PC-3 (cell line): ENCODE measurements around the gene TSC22D3. TPM values are rescaled to one million over a fixed set of nuclear protein-coding genes. Genes with fewer than 3 reads are reported as not detected.
A peak's percentile ranks its signal among the peaks of the same experiment; 100 is the strongest.

Source experiments
- ATAC-seq: fragments of 200-7000 bp; cut with Tn5 transposase; 2 replicates; pipeline ENCODE4 v1.9.1; 2020; ENCODE audit warnings: mild to moderate bottlenecking, moderate library complexity
- BruUV-seq: library from RNA; stranded (reverse); fragments of 400-500 nt; replicated peaks from 2 replicates; lab custom pipeline; 2021; lab: Mats Ljungman, UMichigan
- CTCF ChIA-PET: fragments of 300-600 bp; sonication (Branson Sonifier 250); formaldehyde crosslinking; loops from one replicate; lab custom pipeline; 2022; ENCODE audit warnings: antibody characterized with exemption; lab: Charles Lee
- POLR2A ChIA-PET: fragments of 300-600 bp; sonication (Branson Sonifier 250); formaldehyde crosslinking; loops from one replicate; lab custom pipeline; 2022; ENCODE audit warnings: antibody characterized with exemption; ENCODE audit not compliant: unreplicated experiment; lab: Charles Lee
- DNase-seq: peaks from one replicate; pipeline ENCODE4 v3.0.0-alpha.2; 2015
- H2AFZ ChIP-seq: fragments of 300-600 bp; sonication (generic); 2 replicates; pipeline ENCODE4 v1.6.0; 2016; ENCODE audit warnings: antibody characterized with exemption, low read length
- H3F3A ChIP-seq: fragments of 300-600 bp; sonication (generic); one replicate; pipeline ENCODE4 v1.6.0; 2017; ENCODE audit warnings: antibody characterized with exemption, low read length, control low read depth, mild to moderate bottlenecking; ENCODE audit not compliant: unreplicated experiment
- H3K27ac ChIP-seq: fragments of 300-600 bp; sonication (generic); 2 replicates; pipeline ENCODE4 v1.5.1; 2016; ENCODE audit warnings: mild to moderate bottlenecking, low read length
- H3K27me3 ChIP-seq: fragments of 300-600 bp; sonication (generic); 2 replicates; pipeline ENCODE4 v1.6.1; 2016; ENCODE audit warnings: low read length, mixed read lengths
- H3K36me3 ChIP-seq: fragments of 300-600 bp; sonication (generic); 2 replicates; pipeline ENCODE4 v1.6.1; 2016; ENCODE audit warnings: low read depth, mixed run types, low read length, mixed read lengths
- H3K4me1 ChIP-seq: fragments of 300-600 bp; sonication (generic); 2 replicates; pipeline ENCODE4 v1.5.1; 2016; ENCODE audit warnings: low read length; ENCODE audit not compliant: insufficient read depth
- H3K4me2 ChIP-seq: fragments of 300-600 bp; sonication (generic); 2 replicates; pipeline ENCODE4 v1.6.0; 2016; ENCODE audit warnings: low read length
- H3K4me3 ChIP-seq: fragments of 300-600 bp; sonication (generic); 2 replicates; pipeline ENCODE4 v1.5.1; 2016; ENCODE audit warnings: mild to moderate bottlenecking, low read length, mixed read lengths
- H3K79me2 ChIP-seq: fragments of 300-600 bp; sonication (generic); 2 replicates; pipeline ENCODE4 v1.6.1; 2017; ENCODE audit warnings: low read length, mixed read lengths
- H3K9ac ChIP-seq: fragments of 300-600 bp; sonication (generic); 2 replicates; pipeline ENCODE4 v1.6.0; 2016; ENCODE audit warnings: mild to moderate bottlenecking, low read length
- H3K9me2 ChIP-seq: fragments of 300-600 bp; sonication (generic); replicated peaks from 2 replicates; pipeline ENCODE4 v1.6.1; 2016; ENCODE audit warnings: mixed run types, low read length, mixed read lengths
- H3K9me3 ChIP-seq: fragments of 300-600 bp; sonication (generic); 2 replicates; pipeline ENCODE4 v1.6.1; 2016; ENCODE audit warnings: low read length, mixed read lengths
- H4K20me1 ChIP-seq: fragments of 300-600 bp; sonication (generic); 2 replicates; pipeline ENCODE4 v1.6.1; 2016; ENCODE audit warnings: low read length, mixed read lengths
- CTCF ChIP-seq: fragments of 300-600 bp; sonication (generic); conservative IDR thresholded peaks from 2 replicates; pipeline ENCODE4 v1.5.1; 2017; ENCODE audit warnings: antibody characterized with exemption, low read depth, mild to moderate bottlenecking, low read length
- EZH2 ChIP-seq: fragments of 300-600 bp; sonication (generic); IDR thresholded peaks from one replicate; pipeline ENCODE4 v1.6.1; 2017; ENCODE audit warnings: antibody characterized with exemption, mild to moderate bottlenecking, low read length; ENCODE audit not compliant: unreplicated experiment
- EZH2phosphoT487 ChIP-seq: fragments of 300-600 bp; sonication (generic); IDR thresholded peaks from 2 replicates; pipeline ENCODE4 v1.6.1; 2018; ENCODE audit warnings: mild to moderate bottlenecking, antibody characterized with exemption, low read length, borderline replicate concordance
- intact Hi-C: fragments of 100-400 bp; cut with micrococcal nuclease; formaldehyde crosslinking; loops from 2 replicates; pipeline ENCODE4 v1.9.0; 2023
- total RNA-seq: library from RNA; depleted of rRNA; stranded (reverse); fragments of >200 nt; gene quantifications from 2 replicates; pipeline ENCODE4 v1.2.3, GENCODE V29; 2014

Gene TSC22D3
- total RNA-seq, 1 experiment from 2014 or later = 17.8 TPM

- CTCF ChIA-PET = interaction anchor here (0.6 kb wide), 1 partner anchor 26 kb away, joined by 3 read pairs; no protein-coding TSS in a partner anchor
These were observed 25.3 kb downstream of the TSC22D3 start for GRCh38 chrX:107750263-107750662.

GRCh38 chrX:107748506-107748905, 27.1 kb downstream of the TSC22D3 start:
- no peaks in the 10 kb centered on the region for H3K36me3 ChIP-seq
- ChIA-PET POLR2A (no interaction called here), CTCF (no interaction called here)
- no peak overlapping the region for H3K4me3 ChIP-seq
- no peaks in the 10 kb centered on the region for H3K9me3 ChIP-seq
- H3K4me2 ChIP-seq = no peak overlapping the region
- no peaks in the 10 kb centered on the region for H3K9me2 ChIP-seq
- no peaks in the 10 kb centered on the region for H3K79me2 ChIP-seq
- H3K27me3 ChIP-seq = no peaks in the 10 kb centered on the region
- intact Hi-C loops = no loop called here
- no peak overlapping the region for H3K9ac ChIP-seq
- BruUV-seq = no TSS peak
- H3K27ac ChIP-seq = no peak overlapping the region
- H3K4me1 ChIP-seq = peaks cover 9% of the 10 kb centered on the region
- no peak for TF ChIP-seq EZH2
- H2AFZ ChIP-seq = no peak overlapping the region
- ATAC-seq = no peak
- H4K20me1 ChIP-seq = no peaks in the 10 kb centered on the region
- no peak for DNase-seq
- H3F3A ChIP-seq = no peaks in the 10 kb centered on the region

More at GRCh38 chrX:107750263-107750662, 25.3 kb downstream of the TSC22D3 start:
- no TSS peak for BruUV-seq
- Histone ChIP-seq H3K9me3 (no peaks in the 10 kb centered on the region), H2AFZ (no peak overlapping the region), H3K36me3 (no peaks in the 10 kb centered on the region), H3K27me3 (no peaks in the 10 kb centered on the region), H3K4me2 (no peak overlapping the region), H4K20me1 (no peaks in the 10 kb centered on the region), H3K79me2 (no peaks in the 10 kb centered on the region), H3K27ac (no peak overlapping the region), H3F3A (no peaks in the 10 kb centered on the region), H3K4me1 (peaks cover 9% of the 10 kb centered on the region), H3K4me3 (no peak overlapping the region), H3K9ac (no peak overlapping the region), H3K9me2 (no peaks in the 10 kb centered on the region)
- TF ChIP-seq CTCF (no peak), EZH2 (no peak), EZH2phosphoT487 (no peak)
- POLR2A ChIA-PET = no interaction called here
- intact Hi-C loops = no loop called here
- no peak for DNase-seq
- no peak for ATAC-seq

- no peak overlapping the region for H2AFZ ChIP-seq
- no peaks in the 10 kb centered on the region for H4K20me1 ChIP-seq
- no peaks in the 10 kb centered on the region for H3K27me3 ChIP-seq
- no peaks in the 10 kb centered on the region for H3K79me2 ChIP-seq
- ChIA-PET CTCF (no interaction called here), POLR2A (no interaction called here)
- no peak overlapping the region for H3K4me2 ChIP-seq
- H3F3A ChIP-seq = no peaks in the 10 kb centered on the region
- H3K4me1 ChIP-seq = peaks cover 9% of the 10 kb centered on the region
- no peak overlapping the region for H3K27ac ChIP-seq
- intact Hi-C loops = no loop called here
- H3K36me3 ChIP-seq = no peaks in the 10 kb centered on the region
- no peak overlapping the region for H3K4me3 ChIP-seq
- BruUV-seq = no TSS peak
- H3K9me3 ChIP-seq = no peaks in the 10 kb centered on the region
- no peak overlapping the region for H3K9ac ChIP-seq
- TF ChIP-seq CTCF = no peak
- TF ChIP-seq EZH2 = no peak
- TF ChIP-seq EZH2phosphoT487 = no peak
- DNase-seq (peak; percentile 53), ATAC-seq (peak; percentile 88)
- no peaks in the 10 kb centered on the region for H3K9me2 ChIP-seq
These were observed 27.9 kb downstream of the TSC22D3 start for GRCh38 chrX:107747596-107748161.
